Smooth muscle cell (in vitro differentiated cells): ENCODE measurements around the gene SLC35B2. TPM values are rescaled to one million over a fixed set of nuclear protein-coding genes. Genes with fewer than 3 reads are reported as not detected.

Source experiments
- DNase-seq: peaks from one replicate; lab custom pipeline; 2025; ENCODE audit not compliant: unreplicated experiment; lab: John Stamatoyannopoulos, UW
- H2AFZ ChIP-seq: fragments of 200-600 bp; sonication (generic); 2 replicates; pipeline ENCODE4 v1.6.0; 2016; ENCODE audit warnings: antibody characterized with exemption, low read depth, mild to moderate bottlenecking
- H3F3A ChIP-seq: fragments of 200-600 bp; sonication (generic); 2 replicates; pipeline ENCODE4 v1.6.0; 2017; ENCODE audit warnings: antibody characterized with exemption, low read depth
- H3K27ac ChIP-seq: fragments of 200-600 bp; sonication (generic); 2 replicates; pipeline ENCODE4 v1.5.1; 2016; ENCODE audit warnings: low read depth, mild to moderate bottlenecking
- H3K27me3 ChIP-seq: fragments of 200-600 bp; sonication (generic); 2 replicates; pipeline ENCODE4 v1.6.1; 2016; ENCODE audit warnings: low read depth, mild to moderate bottlenecking
- H3K36me3 ChIP-seq: fragments of 200-600 bp; sonication (generic); 2 replicates; pipeline ENCODE4 v1.5.1; 2016; ENCODE audit warnings: low read depth
- H3K4me1 ChIP-seq: fragments of 200-600 bp; sonication (generic); 2 replicates; pipeline ENCODE4 v1.5.1; 2016; ENCODE audit warnings: low read depth
- H3K4me2 ChIP-seq: fragments of 200-600 bp; sonication (generic); 2 replicates; pipeline ENCODE4 v1.6.0; 2016; ENCODE audit warnings: mild to moderate bottlenecking
- H3K4me3 ChIP-seq: fragments of 200-600 bp; sonication (generic); 2 replicates; pipeline ENCODE4 v1.5.1; 2016; ENCODE audit warnings: mild to moderate bottlenecking
- H3K79me2 ChIP-seq: fragments of 200-600 bp; sonication (generic); 2 replicates; pipeline ENCODE4 v1.6.0; 2016; ENCODE audit warnings: low read depth, mild to moderate bottlenecking
- H3K9ac ChIP-seq: fragments of 200-600 bp; sonication (generic); 2 replicates; pipeline ENCODE4 v1.6.0; 2016; ENCODE audit warnings: low read depth
- H3K9me3 ChIP-seq: fragments of 200-600 bp; sonication (generic); replicated peaks from 2 replicates; pipeline ENCODE4 v1.5.1; 2016; ENCODE audit warnings: low read depth
- H4K20me1 ChIP-seq: fragments of 200-600 bp; sonication (generic); 2 replicates; pipeline ENCODE4 v1.6.0; 2016; ENCODE audit warnings: low read depth
- WGBS: methylation state at CpG from one replicate; pipeline ENCODE4 v1.1.7; 2016; ENCODE audit warnings: low lambda C conversion rate; 5-methylcytosine and 5-hydroxymethylcytosine counted together
- polyA plus RNA-seq: library from polyadenylated mRNA; unstranded; fragments of >200 nt; fragmentation: Nextera tagmentation; extraction: Ambion mirVana; gene quantifications from 2 replicates; pipeline ENCODE4 v1.2.1, GENCODE V29; 2016
- total RNA-seq: library from RNA; depleted of rRNA; stranded (reverse); fragments of >200 nt; gene quantifications from 2 replicates; pipeline ENCODE4 v1.2.3, GENCODE V29; 2014
- TF ChIP-seq, protein P1 (sequence below): fragments of 200-600 bp; sonication (generic); IDR thresholded peaks from 2 replicates; pipeline ENCODE4 v1.5.1; 2017; ENCODE audit warnings: borderline replicate concordance, mild to moderate bottlenecking, antibody characterized with exemption; ENCODE audit not compliant: insufficient read depth, poor library complexity, severe bottlenecking

SLC35B2 gene
- total and polyA plus RNA-seq, 2 experiments from 2014 or later, result 68.6 to 112 TPM

DNA sequence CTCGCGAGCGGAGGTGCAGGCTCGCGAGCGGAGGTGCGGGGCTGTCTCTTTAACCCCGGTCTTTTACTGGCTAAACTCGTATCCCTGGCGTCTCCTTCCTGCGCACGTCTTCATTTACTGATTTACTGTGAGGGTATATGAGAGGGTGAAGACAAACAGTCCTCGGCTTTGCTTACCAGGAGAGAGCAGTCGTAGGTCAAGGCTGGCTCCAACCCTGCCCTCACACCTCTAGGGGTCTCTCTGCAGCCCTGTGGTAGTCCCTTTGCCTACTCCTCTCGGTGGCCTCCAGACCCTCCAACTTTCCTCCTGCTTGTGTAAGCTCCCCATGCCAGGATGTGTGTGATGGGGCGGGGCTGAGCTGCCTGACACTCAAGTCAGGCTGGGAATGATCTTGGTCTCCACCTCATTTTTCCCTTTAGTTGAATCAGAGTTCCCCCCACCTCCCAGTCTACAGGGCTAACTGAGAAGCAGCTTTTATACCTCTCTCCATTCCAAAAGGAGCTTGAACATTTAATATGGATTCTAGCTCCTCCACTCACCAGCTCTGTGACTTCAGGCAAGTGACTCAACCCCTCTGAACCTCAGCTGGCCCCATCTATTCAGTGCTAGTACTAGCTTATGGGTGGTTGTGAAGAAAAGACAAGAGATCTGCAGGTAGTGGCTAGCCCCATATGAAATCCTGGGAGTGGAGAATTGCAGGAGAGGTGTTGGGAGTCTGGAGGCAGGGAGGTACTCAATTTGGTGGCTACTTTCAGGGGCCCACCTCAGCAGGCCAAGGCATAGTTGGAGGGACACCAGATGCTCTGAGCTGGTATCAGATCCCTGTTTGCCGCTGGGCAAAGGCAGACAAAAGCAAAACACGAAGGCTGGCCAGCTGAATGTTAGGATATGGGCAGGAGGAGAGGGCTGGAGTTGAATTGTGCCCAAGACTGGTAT, 33.0 kb downstream of the SLC35B2 start:
- TF ChIP-seq, protein P1, sequence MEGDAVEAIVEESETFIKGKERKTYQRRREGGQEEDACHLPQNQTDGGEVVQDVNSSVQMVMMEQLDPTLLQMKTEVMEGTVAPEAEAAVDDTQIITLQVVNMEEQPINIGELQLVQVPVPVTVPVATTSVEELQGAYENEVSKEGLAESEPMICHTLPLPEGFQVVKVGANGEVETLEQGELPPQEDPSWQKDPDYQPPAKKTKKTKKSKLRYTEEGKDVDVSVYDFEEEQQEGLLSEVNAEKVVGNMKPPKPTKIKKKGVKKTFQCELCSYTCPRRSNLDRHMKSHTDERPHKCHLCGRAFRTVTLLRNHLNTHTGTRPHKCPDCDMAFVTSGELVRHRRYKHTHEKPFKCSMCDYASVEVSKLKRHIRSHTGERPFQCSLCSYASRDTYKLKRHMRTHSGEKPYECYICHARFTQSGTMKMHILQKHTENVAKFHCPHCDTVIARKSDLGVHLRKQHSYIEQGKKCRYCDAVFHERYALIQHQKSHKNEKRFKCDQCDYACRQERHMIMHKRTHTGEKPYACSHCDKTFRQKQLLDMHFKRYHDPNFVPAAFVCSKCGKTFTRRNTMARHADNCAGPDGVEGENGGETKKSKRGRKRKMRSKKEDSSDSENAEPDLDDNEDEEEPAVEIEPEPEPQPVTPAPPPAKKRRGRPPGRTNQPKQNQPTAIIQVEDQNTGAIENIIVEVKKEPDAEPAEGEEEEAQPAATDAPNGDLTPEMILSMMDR, result no peak
- H3K36me3 ChIP-seq, result no peaks in the 10 kb centered on the region
- peaks cover 34% of the 10 kb centered on the region for H3K4me1 ChIP-seq
- no peak overlapping the region for H3K9ac ChIP-seq
- no peaks in the 10 kb centered on the region for H4K20me1 ChIP-seq
- H3F3A ChIP-seq, result peaks cover 6% of the 10 kb centered on the region
- H3K9me3 ChIP-seq, result no peaks in the 10 kb centered on the region
- H3K4me2 ChIP-seq, result peak overlapping the region; percentile 96
- no peaks in the 10 kb centered on the region for H3K79me2 ChIP-seq
- no peak overlapping the region for H3K27ac ChIP-seq
- DNase-seq, result no peak
- WGBS, result 12% methylated on average over 15 of the region's 18 CpGs
- H3K27me3 ChIP-seq, result no peaks in the 10 kb centered on the region
- peak overlapping the region; percentile 57 for H3K4me3 ChIP-seq
- peak overlapping the region; percentile 63 for H2AFZ ChIP-seq

DNA sequence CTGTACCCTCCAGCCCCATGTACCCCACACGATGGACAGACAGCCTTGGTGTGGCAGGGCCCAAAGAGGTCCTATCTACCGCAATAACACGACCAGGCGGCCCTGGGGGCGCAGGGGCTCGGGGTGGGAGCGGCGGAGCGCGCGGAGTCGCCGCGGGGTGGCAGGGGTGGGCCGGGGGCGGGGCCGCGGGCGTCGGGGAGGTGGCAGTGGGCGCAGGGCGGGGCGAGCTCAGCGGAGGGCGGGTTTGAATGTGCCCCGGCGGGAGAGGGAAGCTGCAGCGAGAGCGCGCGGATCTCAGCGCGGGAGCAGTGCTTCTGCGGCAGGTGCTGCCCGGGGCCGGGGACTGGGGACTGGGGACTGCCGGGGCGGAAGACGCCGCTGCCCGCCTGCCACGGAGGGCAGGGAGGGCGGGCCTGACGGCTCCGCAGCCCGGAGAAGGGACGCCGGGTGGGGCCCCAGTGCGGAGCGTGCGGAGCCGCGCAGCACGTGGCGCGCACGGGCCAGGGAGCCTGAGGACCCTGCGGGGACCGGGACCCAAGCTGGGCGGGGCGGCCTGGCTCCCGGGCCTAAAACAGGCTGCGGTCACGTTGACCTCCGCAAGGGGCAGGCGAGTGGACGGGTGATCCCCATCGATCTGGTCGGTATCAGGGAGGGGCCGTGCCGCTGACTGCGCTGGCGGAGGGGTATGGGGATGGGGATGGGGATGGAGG, 33.9 kb downstream of the SLC35B2 start, which contains the start of gene SLC29A1:
TSS of gene SLC29A1 (plus strand) at position 277 of the 710 bp plus-strand sequence. CDS start 3,719 bp downstream, outside the sequence.
- Histone ChIP-seq H3K9ac (no peak within 1 kb of the TSS), H3K36me3 (no peaks in the 10 kb centered on the region), H3K9me3 (no peaks in the 10 kb centered on the region), H3K79me2 (no peaks in the 10 kb centered on the region), H3K27ac (no peak within 1 kb of the TSS), H4K20me1 (no peaks in the 10 kb centered on the region), H3K27me3 (no peaks in the 10 kb centered on the region), H3K4me1 (peaks cover 42% of the 10 kb centered on the region), H3F3A (peaks cover 9% of the 10 kb centered on the region), H3K4me2 (peak within 1 kb of the TSS; percentile 96), H2AFZ (peak within 1 kb of the TSS; percentile 63), H3K4me3 (peak within 1 kb of the TSS; percentile 57)
- TF ChIP-seq, protein P1, result peak; percentile 8
- 5% methylated on average over 36 of the region's 73 CpGs for WGBS
- DNase-seq, result peak; percentile 45

DNA sequence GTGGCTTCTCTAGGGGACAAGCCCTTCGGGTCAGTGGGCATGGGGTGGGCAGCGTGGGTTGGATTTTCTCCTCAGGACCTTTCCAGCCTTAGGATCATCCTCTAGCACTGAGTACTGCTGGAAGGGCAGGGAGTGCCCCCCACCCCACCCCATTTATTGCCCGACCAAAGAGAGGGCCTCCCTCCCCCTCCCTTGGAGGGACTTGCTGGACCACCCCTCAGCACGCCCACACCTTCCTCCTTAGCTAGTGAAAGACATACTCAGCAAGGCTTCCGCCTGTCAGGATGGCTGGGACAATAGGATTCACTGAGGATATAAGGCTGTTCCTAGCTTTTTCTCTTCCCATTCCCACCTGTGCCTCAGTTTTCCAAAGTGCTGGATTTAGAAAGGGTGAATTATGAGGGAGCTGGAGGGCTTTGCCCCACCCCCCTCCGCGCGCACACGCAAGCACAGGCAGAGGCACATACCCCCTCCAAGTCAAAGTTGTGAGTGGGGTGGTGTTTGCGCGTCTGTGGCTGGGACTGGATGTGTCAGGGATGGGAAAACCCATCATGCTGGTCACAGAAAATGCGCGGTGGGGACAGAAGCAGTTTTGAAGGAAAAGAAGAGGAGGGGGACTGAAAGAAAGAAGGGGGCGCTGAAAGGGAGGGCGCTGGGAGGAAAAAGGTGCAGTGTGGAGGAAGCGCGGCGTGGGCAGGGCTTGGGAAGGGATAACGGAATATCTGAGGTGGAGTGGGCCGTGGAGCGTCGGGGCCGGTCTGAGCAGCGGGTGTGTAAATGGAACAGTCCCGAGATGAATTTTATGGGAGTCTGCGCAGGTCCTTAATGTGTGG, 34.6 kb downstream of the SLC35B2 start:
- Histone ChIP-seq H3K4me1 (peaks cover 48% of the 10 kb centered on the region), H3K9ac (no peak overlapping the region), H3K4me3 (peak overlapping the region; percentile 57), H3K79me2 (no peaks in the 10 kb centered on the region), H3K27ac (no peak overlapping the region), H3F3A (peaks cover 9% of the 10 kb centered on the region), H4K20me1 (no peaks in the 10 kb centered on the region), H3K27me3 (no peaks in the 10 kb centered on the region), H3K4me2 (peak overlapping the region; percentile 96), H3K36me3 (no peaks in the 10 kb centered on the region), H3K9me3 (no peaks in the 10 kb centered on the region), H2AFZ (peak overlapping the region; percentile 54)
- TF ChIP-seq, protein P1, result no peak
- DNase-seq, result no peak
- WGBS, result 21% methylated on average over 19 of the region's 26 CpGs
